HG03342 (cell line): ENCODE results near the gene PRKG2.

Source experiments
- ATAC-seq: cut with Tn5 transposase; IDR thresholded peaks from one replicate; pipeline ENCODE4 v1.9.1; 2021; ENCODE audit warnings: mild to moderate bottlenecking, moderate library complexity; ENCODE audit not compliant: unreplicated experiment

The PRKG2 gene

GRCh38 chr4:81218206-81218605 lies 3.2 kb upstream of the PRKG2 start:
- no peak for ATAC-seq

DNA sequence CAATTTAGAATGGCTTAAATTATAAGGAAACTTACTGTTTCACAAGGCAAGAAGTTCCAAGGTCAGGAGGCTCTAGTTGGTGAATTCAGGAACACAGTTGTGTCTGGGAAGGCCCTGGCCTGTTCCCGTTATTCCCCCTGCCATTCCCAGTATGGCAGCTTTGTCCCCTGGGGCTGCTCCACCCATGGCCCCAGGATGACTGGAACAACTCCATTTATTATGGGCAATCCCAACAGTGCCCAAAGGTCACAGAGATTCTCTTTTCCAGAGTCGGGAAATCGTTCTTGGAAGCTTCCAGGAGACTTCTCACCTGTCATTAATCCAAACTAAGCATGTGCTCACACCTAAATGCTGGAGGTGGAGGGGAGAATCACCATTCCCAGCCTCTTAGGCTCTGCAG lies 2.8 kb upstream of the PRKG2 start:
- ATAC-seq, result no peak

GRCh38 chr4:81215931-81216330 lies 909 bp upstream of the PRKG2 start:
- ATAC-seq, result no peak

GRCh38 chr4:81214144-81214880 lies 710 bp downstream of the PRKG2 start:
- ATAC-seq, result no peak

GRCh38 chr4:81213671-81214070 lies 1.4 kb downstream of the PRKG2 start:
- ATAC-seq, result no peak

DNA sequence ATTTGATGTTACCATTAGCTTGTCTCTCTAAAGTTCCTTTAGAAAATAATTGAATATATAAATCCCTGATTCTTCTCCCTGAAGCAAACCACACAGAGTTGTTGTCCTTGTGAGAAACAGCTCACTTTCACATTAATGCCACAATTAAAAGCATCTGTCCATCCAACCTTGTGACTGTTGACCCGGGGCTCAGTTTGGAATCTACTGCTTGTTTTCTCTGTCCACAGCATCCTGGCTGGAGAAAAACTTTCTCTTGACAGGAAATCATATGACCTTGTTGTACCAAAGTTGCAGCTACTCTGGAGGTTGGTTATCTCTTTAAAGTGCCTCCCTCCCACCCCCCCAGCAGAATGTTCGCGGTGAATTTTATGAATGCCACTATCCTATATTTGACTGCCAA lies 3.1 kb downstream of the PRKG2 start:
- no peak for ATAC-seq

DNA sequence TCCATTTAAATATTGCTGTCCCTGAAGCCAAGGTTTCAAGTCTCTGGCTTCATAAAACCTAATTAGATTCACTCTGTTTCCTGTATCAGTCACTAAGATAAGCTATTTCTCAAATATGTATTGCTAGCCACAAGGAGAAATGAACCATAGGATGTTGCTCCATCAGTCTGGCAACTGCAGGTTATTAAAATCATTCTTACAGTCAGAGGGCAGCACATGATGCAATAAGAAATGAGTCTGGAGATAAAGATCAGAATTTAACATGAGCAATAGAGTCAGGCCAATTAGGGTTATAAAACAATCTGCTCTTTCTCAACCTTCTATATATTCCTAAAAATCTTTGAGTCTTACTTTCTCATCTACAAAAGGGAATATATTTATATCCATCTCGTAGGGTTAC lies 7.2 kb downstream of the PRKG2 start:
- no peak for ATAC-seq

GRCh38 chr4:81205302-81205701 lies 9.7 kb downstream of the PRKG2 start:
- no peak for ATAC-seq

DNA sequence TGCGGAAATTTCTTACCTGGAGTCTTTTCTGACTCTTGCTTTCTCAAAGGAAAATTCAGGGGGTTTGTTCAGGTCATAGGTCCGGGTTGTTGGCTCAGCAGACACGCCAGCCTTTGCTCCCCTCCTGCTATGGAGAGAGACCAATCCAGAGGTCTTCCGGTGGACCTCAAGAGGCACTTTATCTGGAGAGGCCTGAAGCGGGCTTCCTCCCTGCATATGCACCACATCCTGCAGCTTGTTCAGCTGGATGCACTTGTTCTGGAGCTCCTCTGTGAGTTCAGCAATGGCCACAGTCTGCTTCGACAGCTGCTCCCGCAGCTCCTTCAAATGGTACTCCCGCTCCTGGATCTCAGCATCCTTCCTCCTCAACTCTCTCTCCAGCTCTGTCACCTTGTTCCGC lies 10.5 kb downstream of the PRKG2 start:
- no peak for ATAC-seq

DNA sequence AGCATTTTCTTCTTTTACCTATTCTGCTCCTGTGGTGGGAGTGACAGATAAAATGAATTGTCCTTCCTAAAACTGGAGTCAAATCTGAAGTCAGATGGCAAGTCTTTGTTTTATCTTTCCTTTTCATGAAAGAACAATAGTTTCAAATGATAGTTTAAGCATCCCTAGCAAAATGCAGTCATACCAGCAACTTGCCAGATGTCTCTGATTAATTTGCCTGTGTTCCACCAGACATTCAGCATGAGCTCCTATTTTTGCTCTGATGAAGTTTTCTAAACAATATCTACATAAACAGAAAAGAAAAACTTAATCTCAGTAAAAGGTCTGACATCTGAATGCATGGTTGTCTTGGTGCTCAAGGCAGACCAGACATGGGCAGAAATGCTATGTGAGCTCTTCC lies 15.2 kb downstream of the PRKG2 start:
- no peak for ATAC-seq

- ATAC-seq, result no peak
Observed at GRCh38 chr4:81198609-81199008, 16.4 kb downstream of the PRKG2 start.

DNA sequence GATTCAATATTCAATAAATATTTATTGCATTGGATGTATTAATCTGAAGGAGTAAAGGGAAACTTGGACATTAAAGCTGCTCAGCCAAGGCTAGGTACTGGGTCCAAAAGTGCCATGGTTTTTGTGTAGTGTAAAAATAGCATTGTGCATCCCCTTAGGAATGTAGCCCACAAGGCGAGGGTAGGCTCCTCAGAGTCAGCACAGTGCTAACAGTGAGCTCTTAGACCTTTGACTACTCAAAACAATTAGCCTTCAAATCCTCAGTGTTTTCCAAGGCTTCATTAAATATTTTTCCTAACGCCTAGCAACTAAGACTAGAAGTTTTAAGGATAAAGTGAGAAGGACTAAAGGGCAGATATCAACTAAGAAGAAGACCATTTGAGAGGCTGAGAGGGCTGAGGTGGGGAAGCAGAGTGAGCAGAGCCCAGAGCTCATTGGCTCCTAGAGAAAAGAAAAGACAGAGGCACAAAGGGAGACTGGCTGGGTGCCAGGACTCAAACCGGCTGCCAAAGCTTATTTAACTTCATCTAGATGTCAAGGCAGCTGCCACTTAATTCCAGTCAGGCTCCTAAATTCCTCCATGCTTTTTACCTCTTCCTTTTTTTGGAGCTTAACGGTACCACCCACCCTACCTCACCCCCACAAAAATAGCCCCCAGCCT lies 17.0 kb downstream of the PRKG2 start:
- ATAC-seq, result no peak

- ATAC-seq, result no peak
Observed at GRCh38 chr4:81196126-81196650, 18.8 kb downstream of the PRKG2 start.

DNA sequence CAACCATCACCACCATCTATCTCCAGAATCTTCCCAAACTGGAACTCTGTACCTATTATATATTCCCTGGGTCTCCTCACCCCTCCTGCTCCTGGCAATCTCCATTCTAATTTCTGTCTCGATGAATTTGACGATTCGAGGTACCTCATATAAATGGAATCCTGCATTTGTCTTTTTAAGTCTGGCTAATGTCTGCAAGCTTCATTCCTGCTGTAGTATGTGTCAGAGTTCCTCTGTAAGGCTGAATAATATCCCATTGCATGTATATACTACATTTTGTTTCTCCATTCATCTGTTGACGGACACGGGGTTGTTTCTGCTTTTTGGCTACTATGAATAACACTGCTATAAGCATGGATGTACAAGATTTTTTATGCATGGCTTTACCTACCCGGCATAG lies 19.5 kb downstream of the PRKG2 start:
- ATAC-seq, result no peak

GRCh38 chr4:81194286-81194685 lies 20.7 kb downstream of the PRKG2 start:
- no peak for ATAC-seq

GRCh38 chr4:81180916-81181315 lies 34.1 kb downstream of the PRKG2 start:
- no peak for ATAC-seq

GRCh38 chr4:81179326-81179725 lies 35.7 kb downstream of the PRKG2 start:
- no peak for ATAC-seq

DNA sequence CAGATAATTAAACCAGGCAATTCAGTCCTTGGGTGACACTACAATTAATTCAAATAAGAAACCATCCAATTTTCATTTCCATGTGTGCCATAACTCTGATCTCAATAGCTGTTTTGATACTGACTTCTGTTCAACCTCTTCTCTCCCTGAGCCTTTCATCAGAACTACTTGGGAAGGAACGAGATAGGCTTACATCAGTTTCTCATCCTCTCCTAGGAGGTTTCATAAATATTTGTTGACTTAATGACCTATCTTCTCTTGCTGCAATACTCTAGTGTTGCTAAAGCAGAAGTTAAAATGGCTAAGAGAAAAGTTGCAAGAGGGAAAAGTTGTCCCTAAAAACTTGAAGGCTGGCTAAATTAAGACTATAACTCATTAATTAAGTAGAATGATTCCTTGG lies 41.8 kb downstream of the PRKG2 start:
- ATAC-seq, result no peak

GRCh38 chr4:81166458-81167160 lies 48.4 kb downstream of the PRKG2 start:
- ATAC-seq, result no peak

DNA sequence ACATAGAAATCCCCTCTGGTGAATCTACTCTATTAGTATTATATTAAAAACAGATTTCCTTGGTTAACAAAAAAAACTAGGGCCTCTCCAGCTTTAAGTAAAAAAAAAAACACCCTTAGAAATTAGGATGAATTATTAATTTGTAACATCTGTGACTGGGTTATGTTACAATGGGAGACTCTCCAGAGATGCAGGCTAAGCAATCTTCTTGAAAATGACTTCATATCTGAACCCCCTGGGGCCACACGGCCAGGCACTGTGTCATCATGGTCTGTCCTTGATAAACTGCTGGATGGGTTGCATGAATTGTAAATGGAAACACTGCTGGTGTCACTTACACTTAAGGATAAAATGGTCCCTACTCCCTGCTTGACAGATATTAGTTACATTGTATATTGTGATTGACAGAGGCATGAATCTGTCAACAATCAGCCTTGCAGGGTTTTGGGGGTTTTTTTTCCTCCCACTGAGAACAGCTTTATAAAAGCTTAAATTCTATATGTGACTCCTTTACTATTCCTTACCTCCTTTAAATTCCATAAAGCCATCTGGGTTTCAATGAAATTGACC lies 49.1 kb downstream of the PRKG2 start:
- no peak for ATAC-seq

DNA sequence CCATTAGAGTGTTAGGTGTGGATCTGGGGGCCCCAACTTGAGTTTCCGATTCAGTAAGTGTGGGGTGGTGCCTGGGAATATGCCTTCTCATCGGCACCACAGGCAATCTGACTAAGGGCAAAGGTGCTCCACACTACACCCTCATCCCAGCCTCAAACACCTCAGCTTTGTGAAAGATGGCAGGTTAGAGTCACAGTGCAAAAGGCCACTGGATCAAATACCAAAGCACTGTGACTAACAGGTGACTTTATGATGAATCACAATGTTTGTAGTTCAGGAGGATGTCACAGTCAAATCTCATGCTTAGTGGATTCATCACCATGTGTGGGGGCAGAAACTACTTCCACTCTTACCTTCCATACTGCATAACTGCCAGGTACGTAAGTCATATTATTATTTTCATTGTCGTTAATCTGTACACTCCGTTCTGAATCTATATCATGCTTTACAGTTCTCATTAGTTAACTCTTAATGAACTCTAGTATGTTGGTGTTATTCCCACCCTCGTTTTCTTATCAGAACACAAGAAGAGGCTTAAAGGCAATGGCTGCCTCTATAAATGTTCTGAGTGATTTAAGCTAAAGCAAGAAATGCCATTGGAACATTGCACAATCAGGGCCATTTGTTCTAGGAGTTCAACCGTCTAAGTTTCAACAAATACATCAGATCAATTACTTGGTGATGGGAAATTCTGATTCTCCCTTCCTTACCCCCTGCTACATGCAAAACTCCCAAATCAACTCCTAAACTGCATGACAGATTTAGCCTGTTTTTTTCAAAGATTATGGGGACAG lies 50.2 kb downstream of the PRKG2 start:
- no peak for ATAC-seq
